HepG2 (cell line): Measurements from ENCODE around the gene GDAP1L1. TPM values are rescaled to one million over a fixed set of nuclear protein-coding genes. Genes with fewer than 3 reads are reported as not detected.

Source experiments
- ATF2 ChIP-seq: sonication (generic); formaldehyde crosslinking; IDR thresholded peaks from 2 replicates; pipeline ENCODE4 v1.4.0; 2020; ENCODE audit warnings: missing genetic modification reagents
- ATF6 ChIP-seq: sonication (generic); formaldehyde crosslinking; conservative IDR thresholded peaks from 2 replicates; pipeline ENCODE4 v1.4.0; 2020; ENCODE audit warnings: missing genetic modification reagents
- BORCS8-MEF2B ChIP-seq: sonication (generic); formaldehyde crosslinking; IDR thresholded peaks from 2 replicates; pipeline ENCODE4 v1.8.0; 2022; ENCODE audit warnings: mild to moderate bottlenecking, missing genetic modification reagents
- FOXA1 ChIP-seq, 2 experiments: fragments of 450-650 bp in 1 of 2; sonication (generic) in 1 of 2; formaldehyde crosslinking in 1 of 2; IDR thresholded peaks; 2 replicates each; pipeline versions ENCODE4 v1.4.0 to v1.6.1; 2016 to 2020; ENCODE audit warnings: missing genetic modification reagents in 1 of 2
- HMGA1 ChIP-seq: sonication (generic); formaldehyde crosslinking; conservative IDR thresholded peaks from 2 replicates; pipeline ENCODE4 v1.4.0; 2020; ENCODE audit warnings: missing genetic modification reagents
- KLF11 ChIP-seq: IDR thresholded peaks from 2 replicates; pipeline ENCODE4 v1.6.1; 2016; ENCODE audit warnings: missing compliant biosample characterization
- KLF12 ChIP-seq: sonication (generic); formaldehyde crosslinking; IDR thresholded peaks from 2 replicates; pipeline ENCODE4 v1.4.0; 2020; ENCODE audit warnings: missing genetic modification reagents, borderline replicate concordance
- KLF16 ChIP-seq, 2 experiments: sonication (generic) in 1 of 2; formaldehyde crosslinking in 1 of 2; IDR thresholded peaks; 2 replicates each; pipeline versions ENCODE4 v1.6.1 to v1.8.0; 2016 to 2023; ENCODE audit warnings: missing genetic modification reagents in 2 of 2, missing compliant biosample characterization in 1 of 2
- MAF1 ChIP-seq: sonication (generic); formaldehyde crosslinking; IDR thresholded peaks from 2 replicates; pipeline ENCODE4 v1.5.0; 2020; ENCODE audit warnings: missing genetic modification reagents, borderline replicate concordance
- NCOA2 ChIP-seq: sonication (generic); formaldehyde crosslinking; IDR thresholded peaks from 2 replicates; pipeline ENCODE4 v1.8.0; 2022; ENCODE audit warnings: inconsistent platforms
- NR3C1 ChIP-seq: sonication (generic); formaldehyde crosslinking; IDR thresholded peaks from 2 replicates; pipeline ENCODE4 v1.4.0; 2020; ENCODE audit warnings: missing genetic modification reagents
- PHF20 ChIP-seq: sonication (generic); formaldehyde crosslinking; IDR thresholded peaks from 2 replicates; pipeline ENCODE4 v1.5.0; 2020; ENCODE audit warnings: mild to moderate bottlenecking, missing genetic modification reagents
- POLR2A ChIP-seq, 2 experiments: IDR thresholded peaks; 2 replicates each; pipeline ENCODE4 v1.6.1; 2011; ENCODE audit warnings: low read depth in 2 of 2, low read length in 2 of 2, mild to moderate bottlenecking in 1 of 2, moderate library complexity in 1 of 2; ENCODE audit not compliant: insufficient read depth in 1 of 2
- REL ChIP-seq: sonication (generic); formaldehyde crosslinking; conservative IDR thresholded peaks from 2 replicates; pipeline ENCODE4 v1.8.0; 2022; ENCODE audit warnings: mild to moderate bottlenecking, missing genetic modification reagents, moderate library complexity
- ZBTB21 ChIP-seq: sonication (generic); formaldehyde crosslinking; IDR thresholded peaks from 2 replicates; pipeline ENCODE4 v1.4.0; 2020; ENCODE audit warnings: missing genetic modification reagents
- ZBTB49 ChIP-seq: sonication (generic); formaldehyde crosslinking; IDR thresholded peaks from 2 replicates; pipeline ENCODE4 v1.4.0; 2020; ENCODE audit warnings: missing genetic modification reagents, borderline replicate concordance
- ZNF205 ChIP-seq: IDR thresholded peaks from 2 replicates; pipeline ENCODE4 v1.6.1; 2018; ENCODE audit warnings: missing biosample characterization, missing genetic modification reagents
- ZNF225 ChIP-seq: sonication (generic); formaldehyde crosslinking; IDR thresholded peaks from 2 replicates; pipeline ENCODE4 v1.4.0; 2020; ENCODE audit warnings: mild to moderate bottlenecking, missing genetic modification reagents
- ZNF24 ChIP-seq: fragments of 450-650 bp; IDR thresholded peaks from 2 replicates; pipeline ENCODE4 v1.6.1; 2017; ENCODE audit warnings: antibody characterized with exemption, mild to moderate bottlenecking
- ZNF292 ChIP-seq: sonication (generic); formaldehyde crosslinking; IDR thresholded peaks from 2 replicates; pipeline ENCODE4 v1.8.1; 2022; ENCODE audit warnings: mild to moderate bottlenecking, low read depth, missing genetic modification reagents, borderline replicate concordance
- ZNF569 ChIP-seq: sonication (generic); formaldehyde crosslinking; IDR thresholded peaks from 2 replicates; pipeline ENCODE4 v1.5.0; 2020; ENCODE audit warnings: mild to moderate bottlenecking, missing genetic modification reagents, moderate library complexity, borderline replicate concordance
- ZNF839 ChIP-seq: sonication (generic); formaldehyde crosslinking; IDR thresholded peaks from 2 replicates; pipeline ENCODE4 v1.4.0; 2020; ENCODE audit warnings: missing genetic modification reagents, mild to moderate bottlenecking, borderline replicate concordance
- ZNF850 ChIP-seq: sonication (generic); formaldehyde crosslinking; conservative IDR thresholded peaks from 2 replicates; pipeline ENCODE4 v1.9.0; 2021; ENCODE audit warnings: mild to moderate bottlenecking, missing genetic modification reagents
- ZSCAN21 ChIP-seq: sonication (generic); formaldehyde crosslinking; IDR thresholded peaks from 2 replicates; pipeline ENCODE4 v1.8.0; 2022; ENCODE audit warnings: mild to moderate bottlenecking, missing genetic modification reagents, moderate library complexity, borderline replicate concordance
- polyA plus RNA-seq, 8 experiments: library from polyadenylated mRNA; depleted of rRNA in 3 of 8; stranded (reverse) in 7 of 8; unstranded in 1 of 8; fragments of >200 nt; fragmentation: Illumina TruSeq in 4 of 8; extraction: Trizol in 4 of 8; gene quantifications; 2 replicates each; pipeline versions ENCODE4 v1.2.1 to v1.2.3, GENCODE V29; 2011 to 2016; ENCODE audit warnings: low read depth in 4 of 8, missing spikeins in 1 of 8, mixed read lengths in 1 of 8; ENCODE audit not compliant: insufficient read depth in 1 of 8
- total RNA-seq, 5 experiments: library from RNA; depleted of rRNA; stranded (reverse); fragments of >200 nt; fragmentation: Illumina TruSeq; extraction: Trizol; gene quantifications; 2 replicates each; pipeline ENCODE4 v1.2.3, GENCODE V29; 2016; ENCODE audit warnings: low read depth in 1 of 5

Gene GDAP1L1
- total and polyA plus RNA-seq, 2 of the 13 experiments (the other 11 are each of a cell fraction or from before 2014, with no cell fraction given) = 0.04 TPM; not detected in 1

DNA sequence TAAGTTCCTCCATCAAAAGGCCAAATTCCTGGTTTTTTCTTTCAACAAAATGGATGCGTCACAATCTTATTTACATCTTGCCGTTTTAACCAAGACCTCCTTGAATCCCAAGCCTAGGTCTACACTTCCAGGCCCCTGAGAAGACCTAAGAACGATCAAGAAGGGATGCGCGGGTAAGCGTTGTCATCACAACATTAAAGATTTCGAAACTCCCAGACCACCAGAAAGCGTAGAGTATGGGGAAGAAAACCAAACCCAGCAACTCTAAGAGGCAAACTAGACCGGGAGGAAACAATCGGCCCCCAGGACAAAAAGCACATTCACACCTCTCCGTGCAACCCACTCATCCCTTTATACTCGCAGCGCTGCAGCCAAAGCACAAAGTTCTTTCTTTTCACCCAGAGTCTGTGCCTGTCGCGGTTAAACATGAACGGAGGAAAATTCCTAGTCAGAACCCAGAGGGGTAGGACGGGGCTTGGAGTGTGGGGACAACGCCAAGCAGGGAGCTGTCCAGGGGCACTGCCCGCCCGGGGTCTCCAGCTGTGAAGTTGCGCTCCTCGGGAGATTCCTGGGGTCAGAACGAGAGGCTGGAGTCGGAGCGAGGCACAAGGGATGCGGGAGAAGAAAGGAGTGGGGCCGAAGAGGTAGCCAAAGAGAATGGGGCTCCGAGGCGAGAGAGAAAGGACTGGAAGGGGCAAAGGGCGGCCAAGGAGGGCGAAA is 37.3 kb upstream of the GDAP1L1 start (continued):
- TF ChIP-seq REL (CRISPR knock-in tag) = no peak; the same call in none of the 2 replicates
- no peak for TF ChIP-seq BORCS8-MEF2B
- no peak for TF ChIP-seq ATF6 (CRISPR knock-in tag)
- TF ChIP-seq FOXA1 (IDR thresholded peaks at IDR 0.05) = no peak
- no peak for TF ChIP-seq FOXA1 (CRISPR knock-in tag; IDR thresholded peaks at IDR 0.05)
- no peak for TF ChIP-seq POLR2A (IDR thresholded peaks at IDR 0.05; ENCODE audit: insufficient read depth in 1 of 2, low read depth in 2 of 2, low read length in 2 of 2)
- no peak for TF ChIP-seq NCOA2 (CRISPR knock-in tag)
- TF ChIP-seq ZNF205 (CRISPR knock-in tag) = no peak
- TF ChIP-seq KLF12 (CRISPR knock-in tag) = no peak; the same call in 1 of the 2 replicates
- no peak for TF ChIP-seq KLF11 (CRISPR knock-in tag)
- no peak for TF ChIP-seq ZNF569 (CRISPR knock-in tag)
- no peak; the same call in 1 of the 2 replicates for TF ChIP-seq ZBTB21 (CRISPR knock-in tag)
- no peak for TF ChIP-seq HMGA1 (CRISPR knock-in tag)
- peak; percentile 49; the same call in 1 of the 2 replicates for TF ChIP-seq ZBTB49
- TF ChIP-seq PHF20 (CRISPR knock-in tag) = no peak
- TF ChIP-seq ATF2 (CRISPR knock-in tag) = peak; percentile 54; the same call in 1 of the 2 replicates
- no peak for TF ChIP-seq ZNF225
- no peak for TF ChIP-seq MAF1 (CRISPR knock-in tag)
- no peak for TF ChIP-seq NR3C1
- no peak; the same call in 1 of the 2 replicates for TF ChIP-seq ZSCAN21 (CRISPR knock-in tag)
- TF ChIP-seq ZNF839 = peak; percentile 80; the same call in 1 of the 2 replicates
- no peak for TF ChIP-seq ZNF850 (CRISPR knock-in tag)
- TF ChIP-seq KLF16 (CRISPR knock-in tag; IDR thresholded peaks at IDR 0.05) = 0 out of 4 replicates have a peak, but pooled peaks of 1 of the 2 experiments have one; percentile 1
- no peak; the same call in none of the 2 replicates for TF ChIP-seq ZNF292 (CRISPR knock-in tag)
- no peak for TF ChIP-seq ZNF24
